A673 (cell line): Measurements from ENCODE around the gene RAB13. TPM values are rescaled to one million over a fixed set of nuclear protein-coding genes. Genes with fewer than 3 reads are reported as not detected.

Source experiments
- BruUV-seq: library from RNA; stranded (reverse); fragments of 400-500 nt; replicated peaks from 2 replicates; lab custom pipeline; 2021; lab: Mats Ljungman, UMichigan
- CTCF ChIA-PET: fragments of 300-600 bp; sonication (Branson Sonifier 250); formaldehyde crosslinking; loops from one replicate; lab custom pipeline; 2022; ENCODE audit warnings: antibody characterized with exemption; lab: Charles Lee
- POLR2A ChIA-PET: fragments of 300-600 bp; sonication (Branson Sonifier 250); formaldehyde crosslinking; loops from one replicate; lab custom pipeline; 2022; ENCODE audit warnings: antibody characterized with exemption; ENCODE audit not compliant: low non-redundant PET; lab: Charles Lee
- DNase-seq: peaks from one replicate; pipeline ENCODE4 v3.0.0-alpha.2; 2015; ENCODE audit warnings: low spot score
- H3K27ac ChIP-seq: fragments of 200-600 bp; sonication (generic); 2 replicates; pipeline ENCODE4 v1.5.1; 2016; ENCODE audit warnings: mixed run types, low read depth, mild to moderate bottlenecking, mixed read lengths, antibody characterized with exemption, low read length; ENCODE audit not compliant: poor library complexity, severe bottlenecking
- H3K27me3 ChIP-seq: fragments of 200-600 bp; sonication (generic); replicated peaks from 2 replicates; pipeline ENCODE4 v1.6.1; 2017; ENCODE audit warnings: mixed run types, low read depth, mild to moderate bottlenecking, mixed read lengths, antibody characterized with exemption, low read length; ENCODE audit not compliant: insufficient read depth, poor library complexity
- H3K36me3 ChIP-seq: fragments of 200-600 bp; sonication (generic); 2 replicates; pipeline ENCODE4 v1.6.1; 2016; ENCODE audit warnings: mixed run types, mild to moderate bottlenecking, mixed read lengths, antibody characterized with exemption, low read length; ENCODE audit not compliant: insufficient read depth, poor library complexity, severe bottlenecking
- H3K4me1 ChIP-seq: fragments of 200-600 bp; sonication (generic); 2 replicates; pipeline ENCODE4 v1.6.1; 2017; ENCODE audit warnings: mixed run types, mild to moderate bottlenecking, mixed read lengths, antibody characterized with exemption, low read length; ENCODE audit not compliant: insufficient read depth, poor library complexity, severe bottlenecking
- H3K4me3 ChIP-seq: fragments of 200-600 bp; sonication (generic); 2 replicates; pipeline ENCODE4 v1.5.1; 2016; ENCODE audit warnings: low read depth, mixed run types, mild to moderate bottlenecking, mixed read lengths, low read length; ENCODE audit not compliant: poor library complexity, severe bottlenecking
- H3K9me3 ChIP-seq: fragments of 200-600 bp; sonication (generic); 2 replicates; pipeline ENCODE4 v1.6.1; 2016; ENCODE audit warnings: mixed run types, low read depth, mild to moderate bottlenecking, mixed read lengths, antibody characterized with exemption, low read length; ENCODE audit not compliant: poor library complexity, severe bottlenecking
- CTCF ChIP-seq: fragments of 300-800, 200-600 bp; sonication (generic); conservative IDR thresholded peaks from 2 replicates; pipeline ENCODE4 v1.5.1; 2017; ENCODE audit warnings: low read depth, mild to moderate bottlenecking, antibody characterized with exemption, low read length, moderate library complexity, mixed read lengths
- EZH2 ChIP-seq: fragments of 200-600 bp; sonication (generic); IDR thresholded peaks from 2 replicates; pipeline ENCODE4 v1.6.1; 2017; ENCODE audit warnings: borderline replicate concordance, low read depth, mild to moderate bottlenecking, mixed read lengths, antibody characterized with exemption, low read length; ENCODE audit not compliant: poor library complexity, severe bottlenecking
- intact Hi-C: fragments of 100-400 bp; cut with micrococcal nuclease; formaldehyde crosslinking; loops from one replicate; pipeline ENCODE4 v1.10.0; 2022; ENCODE audit not compliant: unreplicated experiment
- total RNA-seq: library from RNA; stranded (reverse); gene quantifications from 2 replicates; pipeline ENCODE4 v1.2.3, GENCODE V29; 2021

RAB13 gene
- total RNA-seq, 1 experiment from 2014 or later = 206 TPM

- no TSS peak for BruUV-seq
- intact Hi-C loops = no loop called here
These were observed 9.5 kb upstream of the RAB13 start for GRCh38 chr1:153995640-153996039.

GRCh38 chr1:153995202-153995601, 9.1 kb upstream of the RAB13 start:
- ChIA-PET POLR2A (interaction anchor here (0.6 kb wide), 1 partner anchor 231 kb away, joined by 4 read pairs; no protein-coding TSS in a partner anchor), CTCF (no interaction called here)
- Histone ChIP-seq H3K27ac (no peak overlapping the region), H3K4me1 (peaks cover 13% of the 10 kb centered on the region), H3K27me3 (no peaks in the 10 kb centered on the region), H3K9me3 (no peaks in the 10 kb centered on the region), H3K36me3 (peaks cover 42% of the 10 kb centered on the region), H3K4me3 (no peak overlapping the region)
- no peak for DNase-seq
- no TSS peak for BruUV-seq
- TF ChIP-seq CTCF (no peak), EZH2 (no peak)
- intact Hi-C loops = no loop called here

More at GRCh38 chr1:153995640-153996039, 9.5 kb upstream of the RAB13 start:
- POLR2A ChIA-PET = interaction anchor here (0.6 to 0.7 kb wide), 2 partner anchors 218 to 231 kb away, joined by 3 to 4 read pairs; no protein-coding TSS in a partner anchor
- DNase-seq = no peak
- TF ChIP-seq CTCF (no peak), EZH2 (no peak)
- CTCF ChIA-PET = no interaction called here
- H3K4me3 ChIP-seq = no peak overlapping the region
- peaks cover 42% of the 10 kb centered on the region for H3K36me3 ChIP-seq
- H3K9me3 ChIP-seq = no peaks in the 10 kb centered on the region
- H3K27ac ChIP-seq = no peak overlapping the region
- H3K4me1 ChIP-seq = peaks cover 13% of the 10 kb centered on the region
- no peaks in the 10 kb centered on the region for H3K27me3 ChIP-seq

GRCh38 chr1:153991806-153992205, 5.7 kb upstream of the RAB13 start:
- intact Hi-C loops = no loop called here
- Histone ChIP-seq H3K27me3 (no peaks in the 10 kb centered on the region), H3K27ac (peak overlapping the region; percentile 96), H3K4me1 (peaks cover 13% of the 10 kb centered on the region), H3K36me3 (peaks cover 42% of the 10 kb centered on the region), H3K4me3 (peak overlapping the region; percentile 81), H3K9me3 (no peaks in the 10 kb centered on the region)
- TF ChIP-seq CTCF = no peak
- no peak for TF ChIP-seq EZH2
- DNase-seq = no peak
- CTCF ChIA-PET = no interaction called here
- POLR2A ChIA-PET = interaction anchor here (0.5 kb wide), 1 partner anchor 74 kb away, joined by 6 read pairs; no protein-coding TSS in a partner anchor
- BruUV-seq = no TSS peak
